Umbilical cord (tissue), 2 donors: ENCODE measurements around the gene SEC14L6. TPM values are rescaled to one million over a fixed set of nuclear protein-coding genes. Genes with fewer than 3 reads are reported as not detected.
"Not testable (repeated sequence)": the region's sequence is repeated elsewhere in the genome, so short reads cannot be mapped to it uniquely, and the experiment has no call there.

ENCODE experiments used
- DNase-seq: peaks from one replicate; pipeline ENCODE4 v3.0.0-alpha.2; 2015; ENCODE audit warnings: low spot score
- total RNA-seq: library from RNA; depleted of rRNA; stranded (reverse); fragments of >200 nt; gene quantifications from one replicate; pipeline ENCODE4 v1.2.3, GENCODE V29; 2014; ENCODE audit warnings: low replicate concordance; ENCODE audit not compliant: insufficient read depth

SEC14L6 gene
- total RNA-seq: 2.4 TPM

DNA sequence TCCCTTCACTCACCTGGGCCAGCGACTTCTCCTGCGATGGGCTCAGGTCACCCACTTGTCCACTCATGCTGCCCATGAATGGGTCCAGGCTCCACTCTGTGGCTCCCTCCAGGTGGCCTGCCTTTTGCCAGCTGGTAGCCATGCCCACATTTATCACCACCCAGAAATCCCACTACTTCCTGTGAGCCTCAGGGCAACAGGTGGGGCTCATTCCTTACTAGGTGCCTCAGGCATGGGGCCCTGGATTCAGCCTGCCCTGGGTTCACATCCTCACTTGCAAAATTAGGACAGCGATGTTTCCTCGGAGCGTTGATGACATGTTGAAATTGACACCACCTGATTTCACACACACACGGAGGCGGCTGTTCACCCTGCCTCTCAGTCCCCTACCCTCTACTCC is at the start of gene SEC14L6:
Gene SEC14L6 (minus strand): TSS at position 126 of the 400 bp plus-strand sequence. CDS start 59 bp downstream, at position 67.
- no peak for DNase-seq

- DNase-seq: no peak
Observed at GRCh38 chr22:30596199-30596598, 49.7 kb upstream of the SEC14L6 start.

GRCh38 chr22:30592360-30592713 is 45.8 kb upstream of the SEC14L6 start:
- DNase-seq: not testable (repeated sequence)

DNA sequence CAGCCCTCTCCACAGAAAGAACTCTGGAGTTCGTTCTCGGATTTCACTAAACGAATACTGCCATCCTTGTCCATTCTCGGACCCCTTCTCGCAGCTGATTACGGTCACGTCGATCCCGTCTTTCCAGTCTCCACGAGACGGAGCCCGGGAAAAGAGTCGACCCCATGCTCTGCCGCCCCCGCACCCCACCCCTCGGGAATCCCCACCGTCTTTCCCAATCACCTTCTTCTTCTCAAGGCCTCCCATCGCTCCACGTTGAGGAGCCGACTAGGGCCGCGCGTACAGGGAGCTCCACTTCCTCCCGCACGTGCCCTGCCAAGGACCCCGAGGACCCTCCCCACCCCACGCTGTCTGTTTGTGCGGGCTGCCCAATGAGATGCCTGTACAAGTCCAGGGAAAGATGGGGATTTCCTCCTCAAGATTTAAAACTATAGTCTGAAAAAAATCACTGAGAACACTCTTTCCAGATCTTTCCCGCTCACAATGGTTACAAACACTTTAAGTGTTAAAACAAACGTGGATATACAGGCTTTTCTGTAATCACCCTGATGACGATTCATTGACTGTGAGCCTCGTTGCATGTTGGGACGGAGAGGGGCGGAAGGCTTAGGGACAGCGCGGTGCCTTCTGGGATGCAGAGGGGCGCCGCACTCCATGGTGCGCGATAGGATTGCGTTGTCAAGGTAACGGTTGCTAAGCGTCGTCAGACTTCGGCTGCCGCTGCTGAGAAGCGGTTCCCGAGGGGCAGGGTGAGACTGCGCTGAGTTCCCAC is 45.2 kb upstream of the SEC14L6 start, which contains the start of gene PES1:
Gene PES1 (minus strand): TSS at position 323 of the 772 bp plus-strand sequence. CDS start 77 bp downstream, at position 246.
- peak; percentile 99 for DNase-seq

DNA sequence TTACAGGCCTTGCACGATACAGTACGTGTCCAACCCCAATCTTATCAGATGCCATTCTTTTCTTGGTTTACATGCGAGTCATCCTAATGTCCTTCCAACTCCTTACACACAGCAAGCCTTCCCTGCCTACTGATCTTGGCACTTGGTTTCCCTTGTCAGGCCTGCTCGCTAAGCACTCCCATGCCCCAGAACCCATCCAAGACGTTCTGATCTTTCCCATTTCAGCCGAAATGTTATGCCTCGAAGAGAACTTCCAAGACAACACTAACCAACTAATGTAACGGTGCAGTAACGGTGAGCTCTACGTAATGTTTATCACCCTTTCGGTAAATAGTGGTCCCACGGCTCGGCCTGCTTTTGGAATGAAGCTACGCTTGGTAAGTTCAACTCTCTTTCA is 44.6 kb upstream of the SEC14L6 start:
- DNase-seq: no peak

DNA sequence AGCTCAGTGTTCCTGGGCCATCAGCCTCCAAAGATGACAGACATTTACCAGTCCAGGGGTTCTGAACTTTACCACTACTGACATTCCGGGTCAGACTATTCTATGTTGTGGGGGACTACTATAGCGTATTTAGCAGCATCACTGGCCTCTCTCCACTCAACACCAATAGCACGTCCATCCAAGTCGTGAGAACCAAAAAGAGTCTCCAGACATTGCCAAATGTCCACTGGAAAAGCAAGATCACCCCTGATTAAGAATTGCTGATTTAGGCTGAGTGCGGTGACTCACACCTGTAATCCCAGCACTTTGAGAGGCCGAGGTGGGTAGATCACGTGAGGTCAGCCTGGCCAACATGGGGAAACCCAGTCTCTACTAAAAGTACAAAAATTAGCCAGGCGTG is 39.9 kb upstream of the SEC14L6 start:
- no peak for DNase-seq

DNA sequence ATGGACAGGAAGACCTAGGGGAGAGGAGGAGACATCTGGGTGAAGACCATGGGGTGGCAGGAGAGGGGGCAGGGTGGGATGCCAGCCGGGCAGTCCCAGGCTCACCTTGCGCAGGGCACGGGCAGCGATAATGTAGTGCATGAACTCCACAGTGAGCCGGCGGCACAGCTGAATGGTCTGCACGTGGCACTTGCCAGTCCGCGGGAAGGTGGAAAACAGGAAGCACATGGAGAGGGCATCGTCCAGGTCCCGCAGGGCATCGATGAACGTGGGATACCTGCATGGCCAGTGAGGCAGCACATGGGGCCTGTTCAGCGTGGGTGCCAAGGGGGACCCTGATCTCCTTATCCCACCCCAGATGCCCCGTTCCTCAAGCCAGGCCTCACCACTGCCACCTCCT is 37.9 kb upstream of the SEC14L6 start:
- DNase-seq: no peak

GRCh38 chr22:30582788-30583545 is 36.4 kb upstream of the SEC14L6 start:
- DNase-seq: no peak

DNA sequence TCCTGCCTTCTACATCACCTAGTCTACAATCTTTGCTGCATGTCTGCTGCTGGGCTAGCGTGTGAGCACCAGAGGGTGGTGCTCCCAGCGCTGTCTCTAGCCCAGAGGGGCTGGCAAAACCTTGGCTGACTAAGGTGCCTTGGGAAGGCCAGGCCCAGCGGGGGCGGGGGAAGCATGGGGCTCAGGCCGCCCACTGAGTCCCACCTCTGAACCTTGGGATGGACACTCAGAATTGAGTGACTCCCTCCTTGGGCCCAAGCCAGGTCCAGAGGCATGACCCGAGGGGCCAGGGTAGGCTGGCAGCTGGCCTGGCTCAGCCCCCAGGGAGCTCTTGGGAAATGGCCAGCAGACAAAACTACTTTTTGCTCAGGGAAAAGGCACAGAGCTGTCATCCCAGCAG is 35.5 kb upstream of the SEC14L6 start:
- no peak for DNase-seq

- DNase-seq: no peak
Observed at GRCh38 chr22:30580896-30581295, 34.4 kb upstream of the SEC14L6 start.

- no peak for DNase-seq
Observed at GRCh38 chr22:30578481-30578880, 31.9 kb upstream of the SEC14L6 start.

GRCh38 chr22:30575859-30576258 is 29.3 kb upstream of the SEC14L6 start:
- no peak for DNase-seq

DNA sequence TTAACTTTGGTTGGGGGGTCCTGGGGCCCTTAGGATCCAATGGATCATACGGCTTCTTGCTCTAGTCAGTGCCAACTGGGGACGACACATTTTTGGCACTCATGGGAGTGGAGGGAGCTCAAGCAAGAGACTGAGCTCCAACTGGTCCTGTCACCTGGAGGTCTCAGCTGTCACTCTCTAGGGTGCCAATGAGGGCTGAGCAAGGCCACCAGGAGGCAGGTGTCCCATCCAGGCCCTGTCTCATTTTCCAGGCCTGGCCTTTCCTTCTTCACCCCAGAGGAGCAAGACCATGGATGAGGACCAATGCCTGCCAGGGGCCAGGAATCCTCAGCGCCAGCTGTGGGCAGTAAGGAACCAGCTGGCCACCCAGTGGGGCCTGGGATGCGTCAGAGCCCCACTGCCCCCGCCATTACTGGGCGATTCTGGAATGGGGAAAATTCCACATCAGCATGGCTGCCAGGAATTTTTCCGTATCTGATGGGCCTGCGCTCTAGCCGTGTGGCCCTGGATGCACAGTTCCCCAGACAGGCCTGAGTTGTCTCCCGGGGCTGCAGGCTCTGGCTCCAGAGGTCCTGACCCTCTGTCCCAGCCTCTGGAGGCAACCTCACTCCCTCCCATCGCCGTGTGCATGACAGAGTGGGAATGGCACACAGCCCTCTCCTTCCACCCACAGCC is 28.6 kb upstream of the SEC14L6 start:
- DNase-seq: peak; percentile 19

- no peak for DNase-seq
Observed at GRCh38 chr22:30574095-30574981, 27.8 kb upstream of the SEC14L6 start, which contains the start of gene GAL3ST1. GAL3ST1 (minus strand) TSS chr22:30574665; CDS start chr22:30557392, 17,273 bp downstream.

GRCh38 chr22:30573594-30574094 is 27.1 kb upstream of the SEC14L6 start:
- DNase-seq: no peak

GRCh38 chr22:30572840-30573593 is 26.5 kb upstream of the SEC14L6 start:
- no peak for DNase-seq

DNA sequence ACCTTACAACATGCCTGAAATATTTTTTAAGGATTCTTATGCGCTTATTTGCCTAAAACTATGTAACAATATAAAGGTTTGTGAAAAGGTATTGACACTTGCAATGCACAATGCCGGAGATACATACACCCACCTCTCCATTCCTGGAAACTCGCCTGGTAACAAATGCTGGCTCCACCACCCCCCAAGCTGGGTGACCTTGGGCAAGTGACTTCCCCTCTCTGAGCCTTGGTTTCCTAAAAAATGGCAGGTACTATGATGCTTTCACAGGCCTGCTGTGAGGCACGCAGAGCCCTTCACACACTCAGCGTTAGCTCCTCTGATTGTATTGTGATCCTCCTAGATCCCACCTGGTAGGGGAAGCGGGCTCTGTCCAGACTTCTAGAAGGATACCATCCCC is 25.7 kb upstream of the SEC14L6 start:
- DNase-seq: no peak

- DNase-seq: no peak
Observed at GRCh38 chr22:30569674-30570202, 23.2 kb upstream of the SEC14L6 start.

DNA sequence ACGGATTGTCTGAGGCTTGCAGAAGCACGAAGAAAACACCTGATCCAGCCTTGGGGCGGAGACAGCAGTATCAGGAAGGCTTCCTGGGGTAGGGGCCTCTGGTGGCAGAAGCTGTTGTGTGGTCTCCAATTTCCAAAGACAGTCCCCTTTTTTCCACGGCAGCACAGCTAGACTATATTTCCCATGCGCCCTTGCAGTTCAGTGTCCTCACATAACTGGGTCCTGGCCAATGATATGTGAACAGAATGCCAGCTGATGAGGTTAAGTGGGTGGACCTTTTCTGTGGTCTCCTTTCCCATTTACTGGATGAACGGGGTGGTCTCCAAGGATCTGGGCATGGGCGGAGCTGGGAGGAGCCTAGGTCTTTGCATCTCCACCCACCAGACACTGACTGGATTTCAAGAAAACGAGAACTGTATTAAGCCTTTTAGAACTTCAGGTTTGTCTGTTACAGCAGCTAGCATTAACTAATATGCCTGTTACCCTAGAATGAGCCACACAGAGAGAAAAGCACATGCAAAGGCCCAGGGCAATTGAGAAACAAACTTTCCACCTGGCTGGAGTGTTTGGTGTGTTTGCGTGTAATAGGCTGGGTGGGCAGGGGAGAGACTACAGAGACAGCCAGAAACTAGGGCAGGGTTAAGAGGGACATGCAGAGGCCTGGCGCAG is 21.7 kb upstream of the SEC14L6 start:
- DNase-seq: no peak
